MCF 10A (cell line): ENCODE results near the gene EEA1. TPM values are rescaled to one million over a fixed set of nuclear protein-coding genes. Genes with fewer than 3 reads are reported as not detected.

Experiments
- Bru-seq: library from RNA; stranded (reverse); fragments of 400-500 nt; gene quantifications from one replicate; lab custom pipeline; 2021; lab: Mats Ljungman, UMichigan
- BruChase-seq, 2 experiments: library from RNA; stranded (reverse); fragments of 400-500 nt; gene quantifications; one replicate each; lab custom pipeline; 2021; lab: Mats Ljungman, UMichigan
- BruUV-seq: library from RNA; stranded (reverse); fragments of 400-500 nt; replicated peaks from 2 replicates; lab custom pipeline; 2021; lab: Mats Ljungman, UMichigan
- CTCF ChIA-PET: fragments of 300-600 bp; sonication (Branson Sonifier 250); formaldehyde crosslinking; extraction: SDS; loops from one replicate; lab custom pipeline; 2021; ENCODE audit warnings: antibody characterized with exemption, inconsistent platforms; lab: Yijun Ruan, JAX
- POLR2A ChIA-PET: fragments of 300-600, 350-650 bp; sonication (Branson Sonifier 250); formaldehyde crosslinking; extraction: SDS; loops from one replicate; lab custom pipeline; 2020; ENCODE audit warnings: antibody characterized with exemption, inconsistent platforms; lab: Yijun Ruan, JAX
- DNase-seq: peaks from one replicate; pipeline ENCODE4 v3.0.0-alpha.2; 2018; ENCODE audit not compliant: unreplicated experiment
- H3K27ac Mint-ChIP-seq: one replicate; pipeline ENCODE4 v1.8.0; 2022; ENCODE audit warnings: mild to moderate bottlenecking, low read depth, mixed read lengths; ENCODE audit not compliant: unreplicated experiment
- H3K27me3 Mint-ChIP-seq: one replicate; pipeline ENCODE4 v1.8.0; 2022; ENCODE audit warnings: mixed read lengths; ENCODE audit not compliant: insufficient read depth, unreplicated experiment
- H3K36me3 Mint-ChIP-seq: one replicate; pipeline ENCODE4 v1.8.0; 2022; ENCODE audit warnings: mild to moderate bottlenecking, moderate library complexity, mixed read lengths; ENCODE audit not compliant: insufficient read depth, unreplicated experiment
- H3K4me1 Mint-ChIP-seq: one replicate; pipeline ENCODE4 v1.8.0; 2022; ENCODE audit warnings: mixed read lengths; ENCODE audit not compliant: insufficient read depth, unreplicated experiment
- H3K4me3 Mint-ChIP-seq: one replicate; pipeline ENCODE4 v1.8.0; 2022; ENCODE audit warnings: mild to moderate bottlenecking, moderate library complexity, mixed read lengths; ENCODE audit not compliant: unreplicated experiment
- H3K9me3 Mint-ChIP-seq: one replicate; pipeline ENCODE4 v1.8.0; 2022; ENCODE audit warnings: mixed read lengths; ENCODE audit not compliant: unreplicated experiment
- intact Hi-C: fragments of 100-400 bp; cut with micrococcal nuclease; formaldehyde crosslinking; loops from 2 replicates; pipeline ENCODE4 v1.14.1; 2022
- long read RNA-seq: library from polyadenylated mRNA; stranded (forward); transcript quantifications from one replicate; pipeline ENCODE4 v2.0.0, GENCODE V29; 2022
- total RNA-seq: library from RNA; stranded (reverse); gene quantifications from 2 replicates; pipeline ENCODE4 v1.2.3, GENCODE V29; 2022
- TF ChIP-seq, protein P1 (sequence below): fragments of 200-600 bp; IDR thresholded peaks from one replicate; pipeline ENCODE4 v1.8.0; 2022; ENCODE audit warnings: antibody characterized with exemption, mild to moderate bottlenecking; ENCODE audit not compliant: unreplicated experiment

Gene EEA1
- total RNA-seq (46.3 and 50.1 TPM in 2 replicates), Bru-seq, nascent RNA (percentile 90 among the genes with signal in this experiment), BruChase-seq, experiment 1, labeled RNA remaining after a 6-hour chase (percentile 91 among the genes with signal in this experiment), BruChase-seq, experiment 2, labeled RNA remaining after a 2-hour chase (percentile 86 among the genes with signal in this experiment)
- long read RNA-seq, full-length matches to known transcripts: 10 of 25 reads
- long read RNA-seq, partial matches to known transcripts: 9 of 25 reads
- long read RNA-seq, other reads (novel, unspliced or antisense): 6 of 25 reads

- intact Hi-C loops: loop anchor here (5.0 kb wide), 4 partner anchors 43 to 468 kb away; no protein-coding TSS in a partner anchor
- Mint-ChIP-seq H3K27ac (peak within 1 kb of the TSS; percentile 88), H3K36me3 (peaks cover 6% of the 10 kb centered on the region), H3K4me1 (peaks cover 26% of the 10 kb centered on the region), H3K9me3 (no peaks in the 10 kb centered on the region), H3K27me3 (no peaks in the 10 kb centered on the region), H3K4me3 (peak within 1 kb of the TSS; percentile 75)
- peak; percentile 95 for DNase-seq
- TF ChIP-seq, protein P1, sequence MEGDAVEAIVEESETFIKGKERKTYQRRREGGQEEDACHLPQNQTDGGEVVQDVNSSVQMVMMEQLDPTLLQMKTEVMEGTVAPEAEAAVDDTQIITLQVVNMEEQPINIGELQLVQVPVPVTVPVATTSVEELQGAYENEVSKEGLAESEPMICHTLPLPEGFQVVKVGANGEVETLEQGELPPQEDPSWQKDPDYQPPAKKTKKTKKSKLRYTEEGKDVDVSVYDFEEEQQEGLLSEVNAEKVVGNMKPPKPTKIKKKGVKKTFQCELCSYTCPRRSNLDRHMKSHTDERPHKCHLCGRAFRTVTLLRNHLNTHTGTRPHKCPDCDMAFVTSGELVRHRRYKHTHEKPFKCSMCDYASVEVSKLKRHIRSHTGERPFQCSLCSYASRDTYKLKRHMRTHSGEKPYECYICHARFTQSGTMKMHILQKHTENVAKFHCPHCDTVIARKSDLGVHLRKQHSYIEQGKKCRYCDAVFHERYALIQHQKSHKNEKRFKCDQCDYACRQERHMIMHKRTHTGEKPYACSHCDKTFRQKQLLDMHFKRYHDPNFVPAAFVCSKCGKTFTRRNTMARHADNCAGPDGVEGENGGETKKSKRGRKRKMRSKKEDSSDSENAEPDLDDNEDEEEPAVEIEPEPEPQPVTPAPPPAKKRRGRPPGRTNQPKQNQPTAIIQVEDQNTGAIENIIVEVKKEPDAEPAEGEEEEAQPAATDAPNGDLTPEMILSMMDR: no peak
- ChIA-PET CTCF (interaction anchor here (0.6 to 3.2 kb wide), 9 partner anchors 30 to 1485 kb away, joined by 3 to 27 read pairs (median 4); no protein-coding TSS in a partner anchor), POLR2A (interaction anchor here (0.5 to 6.6 kb wide), 53 partner anchors 9 to 1171 kb away, joined by 3 to 122 read pairs (median 5); partner anchors contain the start of gene BTG1)
- no TSS peak for BruUV-seq
These were observed at the start of gene EEA1 for GRCh38 chr12:92928962-92929915. Gene EEA1 (minus strand): TSS chr12:92929295. CDS start chr12:92929066, 229 bp downstream.

DNA sequence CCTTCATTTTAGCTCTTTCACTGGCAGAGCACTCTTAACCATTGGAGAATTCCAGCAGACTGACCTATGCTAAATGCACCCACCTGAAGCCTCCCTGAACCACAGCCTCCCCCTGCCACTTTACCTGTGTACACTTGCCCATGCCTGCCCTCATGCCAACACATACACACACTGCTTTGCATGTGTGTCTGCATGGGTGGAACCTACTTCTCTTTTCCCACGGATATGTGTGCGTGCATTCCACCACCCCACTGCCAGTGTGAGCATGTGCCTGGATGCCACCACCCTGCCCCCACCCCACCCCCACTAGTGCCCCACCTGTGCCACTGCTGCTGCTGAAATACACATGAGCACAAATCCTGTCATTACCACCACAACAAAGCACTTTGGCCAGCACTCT lies 49.5 kb upstream of the EEA1 start:
- CTCF ChIA-PET: interaction anchor here (0.5 to 5.1 kb wide), 5 partner anchors 8 to 441 kb away, joined by 3 to 43 read pairs (median 4); no protein-coding TSS in a partner anchor
- Mint-ChIP-seq H3K27me3 (no peaks in the 10 kb centered on the region), H3K4me1 (peaks cover 5% of the 10 kb centered on the region), H3K4me3 (no peak overlapping the region), H3K36me3 (no peaks in the 10 kb centered on the region), H3K27ac (no peak overlapping the region), H3K9me3 (peaks cover 16% of the 10 kb centered on the region)
- BruUV-seq: no TSS peak
- DNase-seq: no peak
- TF ChIP-seq, protein P1: no peak
- POLR2A ChIA-PET: interaction anchor here (1.0 kb wide), 1 partner anchor 402 kb away, joined by 3 read pairs; no protein-coding TSS in a partner anchor
- intact Hi-C loops: no loop called here

DNA sequence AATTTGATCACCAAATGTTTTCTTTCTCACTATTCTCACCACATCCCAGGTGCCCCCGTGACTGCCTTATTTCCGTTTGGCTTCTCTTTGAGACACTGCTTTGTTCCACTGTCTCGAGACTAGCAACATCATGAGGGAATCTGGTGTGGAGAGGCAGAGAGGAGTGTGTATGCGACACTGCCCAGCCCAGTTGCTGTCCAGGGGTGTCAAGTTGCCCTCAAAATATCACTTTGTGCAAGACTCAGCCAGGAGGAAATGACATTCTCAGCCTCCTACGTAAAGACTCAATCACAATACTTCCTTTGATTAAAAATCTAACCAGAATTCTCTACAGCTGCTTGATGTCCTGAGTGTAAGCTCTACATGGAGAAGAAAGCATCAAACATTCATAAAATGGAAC lies 48.2 kb upstream of the EEA1 start:
- H3K27me3 Mint-ChIP-seq: no peaks in the 10 kb centered on the region
- TF ChIP-seq, protein P1: no peak
- no peak for DNase-seq
- H3K27ac Mint-ChIP-seq: no peak overlapping the region
- H3K4me1 Mint-ChIP-seq: peaks cover 9% of the 10 kb centered on the region
- intact Hi-C loops: no loop called here
- no peak overlapping the region for H3K4me3 Mint-ChIP-seq
- BruUV-seq: no TSS peak
- ChIA-PET CTCF (interaction anchor here (0.6 to 5.1 kb wide), 5 partner anchors 9 to 442 kb away, joined by 3 to 43 read pairs (median 3); no protein-coding TSS in a partner anchor), POLR2A (interaction anchor here (0.7 to 4.2 kb wide), 2 partner anchors 49 to 53 kb away, joined by 3 to 46 read pairs; partner anchors contain the start of gene EEA1)
- H3K36me3 Mint-ChIP-seq: no peaks in the 10 kb centered on the region
- peaks cover 9% of the 10 kb centered on the region for H3K9me3 Mint-ChIP-seq
